ENCODE measurements around the gene RANGRF.

GRCh38 chr17:8290043-8290442, 1.6 kb downstream of the RANGRF start:
- no peak for TF ChIP-seq ELF4 (IDR thresholded peaks at IDR 0.05)
- no peak for TF ChIP-seq BHLHE40 (IDR thresholded peaks at IDR 0.05; ENCODE audit: borderline replicate concordance)
- no peak for TF ChIP-seq PKNOX1 (IDR thresholded peaks at IDR 0.05)
- TF ChIP-seq SP1 (IDR thresholded peaks at IDR 0.05), result no peak
- TF ChIP-seq HDGF (IDR thresholded peaks at IDR 0.05; ENCODE audit: borderline replicate concordance), result no peak
- no peak for TF ChIP-seq NFRKB (IDR thresholded peaks at IDR 0.05)
- TF ChIP-seq FOXA1 (IDR thresholded peaks at IDR 0.05), result no peak
- no peak for TF ChIP-seq SUZ12 (IDR thresholded peaks at IDR 0.05)
- no peak for TF ChIP-seq TARDBP (IDR thresholded peaks at IDR 0.05)
- TF ChIP-seq FOXK2 (IDR thresholded peaks at IDR 0.05), result no peak
- TF ChIP-seq FOXM1 (IDR thresholded peaks at IDR 0.05; ENCODE audit: borderline replicate concordance), result no peak
- no peak for TF ChIP-seq ZNF384 (IDR thresholded peaks at IDR 0.05)
- no peak for TF ChIP-seq LEF1 (IDR thresholded peaks at IDR 0.05; ENCODE audit: borderline replicate concordance)
- TF ChIP-seq L3MBTL2 (conservative IDR thresholded peaks at IDR 0.05), result no peak
